Stimulated activated CD4-positive, alpha-beta T cell treated with anti-CD3 and anti-CD28 coated beads, Interleukin-2, amount 100 ng/mL, for 24 hours (primary cell): ENCODE data around the gene GPR152.

Experiments used
- DNase-seq, 2 donors: peaks; one replicate each; pipeline ENCODE4 v3.0.0-alpha.2; 2020

Gene GPR152

DNA sequence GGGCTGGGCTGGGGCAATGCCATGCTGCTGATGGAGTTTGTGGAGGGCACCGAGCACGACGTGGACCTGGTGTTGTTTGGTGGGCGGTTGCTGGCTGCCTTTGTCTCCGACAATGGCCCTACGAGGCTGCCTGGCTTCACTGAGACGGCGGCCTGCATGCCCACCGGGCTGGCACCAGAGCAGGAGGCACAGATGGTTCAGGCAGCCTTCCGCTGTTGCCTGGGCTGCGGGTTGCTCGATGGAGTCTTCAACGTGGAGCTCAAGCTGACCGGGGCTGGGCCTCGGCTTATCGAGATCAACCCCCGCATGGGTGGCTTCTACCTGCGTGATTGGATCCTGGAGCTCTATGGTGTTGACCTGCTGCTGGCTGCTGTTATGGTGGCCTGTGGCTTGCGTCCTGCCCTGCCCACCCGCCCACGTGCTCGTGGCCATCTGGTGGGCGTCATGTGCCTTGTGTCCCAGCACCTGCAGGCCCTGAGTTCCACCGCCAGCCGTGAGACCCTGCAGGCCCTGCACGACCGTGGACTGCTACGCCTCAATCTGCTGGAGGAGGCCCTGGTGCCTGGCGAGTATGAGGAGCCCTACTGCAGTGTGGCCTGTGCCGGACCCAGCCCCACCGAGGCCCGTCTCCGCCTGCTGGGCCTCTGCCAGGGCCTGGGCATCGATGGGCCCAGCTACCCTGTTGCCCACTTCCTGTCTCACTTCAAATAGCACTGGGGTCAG lies 28.5 kb downstream of the GPR152 start:
- no peak for DNase-seq

DNA sequence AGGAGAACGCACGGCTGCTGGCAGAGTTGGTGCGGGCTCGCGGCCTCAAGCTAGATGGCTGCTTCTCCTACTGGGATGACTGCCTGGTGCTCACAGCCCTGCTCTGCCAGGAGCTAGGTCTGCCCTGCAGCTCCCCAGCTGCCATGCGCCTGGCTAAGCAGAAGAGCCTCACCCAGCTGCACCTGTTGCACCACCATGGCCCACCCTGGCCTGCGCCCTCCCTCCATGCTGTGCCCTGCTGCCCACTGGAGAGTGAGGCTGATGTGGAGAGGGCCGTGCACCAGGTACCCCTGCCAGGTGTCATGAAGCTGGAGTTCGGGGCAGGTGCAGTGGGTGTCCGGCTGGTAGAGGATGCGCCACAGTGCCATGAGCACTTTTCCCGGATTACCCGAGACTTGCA lies 29.1 kb downstream of the GPR152 start:
- no peak for DNase-seq

DNA sequence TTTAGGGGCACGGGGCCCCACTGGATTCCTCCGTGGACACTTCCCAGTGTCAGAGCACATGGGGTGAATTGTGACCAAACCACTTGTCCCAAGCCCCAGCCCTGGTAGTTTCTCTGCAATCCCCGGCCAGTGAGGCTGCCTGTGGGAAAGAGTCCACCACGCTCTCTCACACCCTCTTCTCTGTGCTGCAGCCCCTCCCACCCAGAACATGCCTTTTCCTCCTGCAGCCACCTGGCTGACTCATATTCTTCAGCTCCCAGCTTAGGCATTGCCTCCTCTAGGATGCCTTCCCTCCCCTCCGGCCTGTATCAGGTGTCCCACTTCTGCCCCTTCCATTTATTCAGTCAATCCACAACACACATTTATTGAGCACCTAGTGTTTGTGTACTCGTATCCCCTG lies 29.6 kb downstream of the GPR152 start:
- DNase-seq = no peak

DNA sequence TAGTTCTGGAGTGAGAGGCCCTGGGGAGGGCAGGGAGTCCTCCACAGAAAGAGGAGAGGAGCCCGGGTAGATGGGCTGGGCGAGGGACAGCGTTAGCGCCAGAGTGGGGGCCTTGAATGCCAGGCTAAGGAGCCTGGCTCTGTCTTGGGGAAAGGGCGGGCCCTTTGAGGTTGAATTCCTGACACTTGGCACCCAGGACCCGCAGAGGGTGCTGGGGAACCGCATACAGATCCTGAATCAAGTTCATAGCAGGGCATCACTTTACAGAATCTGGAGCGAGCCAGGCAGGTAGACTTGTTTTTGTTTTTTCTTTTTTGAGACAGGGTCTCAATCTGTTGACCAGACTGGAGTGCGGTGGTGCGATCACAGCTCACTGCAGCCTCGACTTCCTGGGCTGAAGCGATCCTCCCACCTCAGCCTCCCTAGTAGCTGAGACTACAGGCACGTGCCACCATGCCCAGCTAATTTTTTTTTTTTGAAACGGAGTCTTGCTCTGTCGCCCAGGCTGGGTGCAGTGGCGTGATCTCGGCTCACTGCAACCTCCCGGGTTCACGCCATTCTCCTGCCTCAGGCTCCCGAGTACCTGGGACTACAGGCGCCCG lies 31.0 kb downstream of the GPR152 start:
- DNase-seq = no peak

DNA sequence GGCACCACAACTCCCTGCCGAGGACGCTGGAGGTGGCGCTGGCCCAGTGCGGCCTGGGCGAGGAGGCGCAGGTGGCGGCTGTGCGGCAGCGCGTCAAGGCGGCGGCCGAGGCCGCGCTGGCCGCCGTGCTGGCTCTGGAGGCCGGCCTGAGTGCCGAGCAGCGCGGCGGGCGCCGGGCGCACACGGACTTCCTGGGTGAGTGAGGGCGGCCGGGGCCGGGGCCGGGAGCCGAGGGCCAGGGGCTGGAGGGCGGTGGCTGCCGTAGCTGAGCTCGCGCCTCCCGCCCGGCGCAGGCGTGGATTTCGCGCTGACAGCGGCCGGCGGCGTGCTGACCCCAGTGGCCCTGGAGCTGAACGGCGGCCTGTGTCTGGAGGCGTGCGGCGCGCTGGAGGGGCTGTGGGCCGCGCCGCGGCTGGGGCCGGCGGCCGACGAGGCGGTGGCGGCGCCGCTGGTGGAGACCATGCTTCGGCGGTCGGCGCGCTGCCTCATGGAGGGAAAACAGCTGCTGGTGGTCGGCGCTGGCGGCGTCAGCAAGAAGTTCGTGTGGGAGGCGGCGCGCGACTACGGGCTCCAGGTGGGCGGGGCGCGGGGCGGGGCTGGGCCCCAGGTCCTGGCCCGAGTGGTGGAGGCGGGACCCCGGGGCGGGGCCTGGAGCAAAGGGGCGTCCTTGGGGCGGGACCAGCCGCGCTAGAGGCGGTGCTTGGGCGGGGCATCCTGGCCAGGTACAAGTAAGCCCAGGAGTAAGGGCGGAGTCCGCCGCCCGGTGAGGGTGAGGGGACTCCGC lies 31.7 kb downstream of the GPR152 start:
- peak; percentile 99 to 100 for DNase-seq

DNA sequence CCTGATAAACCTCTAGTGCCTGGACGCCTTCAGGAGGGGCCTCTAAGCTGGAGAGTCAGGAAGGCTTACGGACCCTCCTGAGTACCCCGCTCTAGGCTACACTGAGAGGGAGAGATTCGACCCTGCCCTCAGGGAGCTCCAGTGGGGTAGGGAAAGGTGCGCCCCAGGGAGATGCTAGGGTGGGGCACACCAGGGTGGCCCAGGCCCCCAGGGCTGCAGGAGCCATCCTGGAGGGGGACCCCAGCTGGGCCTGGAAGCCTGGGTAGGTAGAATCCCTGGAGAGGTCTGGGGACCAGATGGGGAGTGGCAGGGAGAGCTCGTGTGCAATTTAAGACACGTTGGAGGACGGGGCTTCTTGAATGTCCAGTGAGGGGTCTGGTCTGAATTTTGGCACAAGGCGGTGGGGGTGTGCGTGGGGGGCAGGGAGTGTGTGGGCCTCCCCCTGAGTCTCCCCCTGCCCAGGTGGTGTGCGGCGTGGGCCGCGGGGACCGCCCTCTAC lies 32.3 kb downstream of the GPR152 start:
- DNase-seq = peak in 1 of 2 donors; percentile 6

DNA sequence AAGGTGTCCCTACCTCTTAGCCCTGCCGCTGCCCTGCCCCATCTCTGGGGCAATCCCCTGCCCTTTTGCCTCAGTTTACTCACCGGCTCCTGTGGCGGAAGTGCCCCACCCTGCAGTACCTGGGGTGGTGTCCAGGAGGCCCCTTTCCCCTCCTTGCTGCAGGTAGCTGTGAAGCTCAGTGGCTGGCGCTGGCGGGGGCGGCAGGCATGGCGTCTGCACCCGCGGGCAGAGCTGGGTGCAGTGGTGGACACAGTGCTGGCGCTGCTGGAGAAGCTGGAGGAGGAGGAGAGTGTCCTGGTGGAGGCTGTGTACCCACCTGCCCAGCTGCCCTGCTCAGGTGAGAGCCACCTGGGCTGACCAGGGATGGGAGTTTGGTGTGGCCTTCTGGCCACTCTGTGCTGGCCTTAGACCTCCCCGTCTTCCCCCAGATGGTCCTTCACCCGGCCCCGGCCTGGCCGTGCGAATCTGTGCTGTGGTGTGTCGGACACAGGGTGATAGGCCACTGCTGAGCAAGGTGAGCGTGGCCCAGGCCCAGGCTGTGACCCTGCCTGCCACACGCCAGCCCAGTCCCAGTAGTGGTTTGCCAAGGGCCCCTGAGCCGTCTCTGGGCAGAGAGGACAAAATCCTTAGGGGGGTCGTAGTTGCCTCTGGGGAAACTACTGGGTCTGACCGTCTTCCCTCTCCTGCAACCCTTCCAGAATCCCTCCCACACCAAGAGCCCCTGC lies 33.0 kb downstream of the GPR152 start:
- peak in 1 of 2 donors; percentile 13 for DNase-seq

DNA sequence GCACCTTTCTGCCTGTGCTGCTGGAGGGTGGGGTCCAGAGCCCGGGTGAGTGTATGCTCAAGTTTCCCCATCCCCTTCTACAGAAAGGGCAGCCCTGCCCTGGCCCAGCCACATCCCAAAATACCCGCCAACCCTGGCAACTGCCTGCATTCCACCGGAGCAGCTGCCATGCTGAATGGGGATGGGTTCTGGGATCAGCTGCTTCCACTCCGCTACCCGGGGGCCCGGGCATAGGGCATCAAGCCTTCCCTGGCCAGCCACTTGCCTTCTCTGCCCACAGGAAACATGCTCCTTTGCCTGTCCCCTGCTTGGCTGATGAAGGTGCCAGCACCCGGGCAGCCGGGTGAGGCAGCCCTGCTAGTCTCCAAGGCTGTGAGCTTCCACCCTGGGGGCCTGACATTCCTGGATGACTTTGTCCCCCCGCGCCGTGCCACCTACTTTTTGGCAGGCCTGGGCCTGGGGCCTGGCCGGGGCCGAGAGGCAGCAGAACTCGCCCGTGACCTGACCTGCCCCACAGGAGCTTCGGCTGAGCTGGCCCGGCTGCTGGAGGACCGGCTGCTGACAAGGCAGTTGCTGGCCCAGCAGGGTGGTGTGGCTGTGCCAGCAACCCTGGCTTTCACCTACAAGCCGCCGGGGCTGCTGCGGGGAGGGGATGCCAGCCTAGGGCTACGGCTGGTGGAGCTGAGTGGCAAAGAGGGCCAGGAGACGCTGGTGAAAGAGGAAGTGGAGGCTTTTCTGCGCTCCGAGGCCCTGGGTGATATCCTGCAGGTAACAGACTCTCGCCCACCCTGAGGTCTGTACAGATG lies 33.9 kb downstream of the GPR152 start:
- peak in 1 of 2 donors; percentile 40 for DNase-seq

DNA sequence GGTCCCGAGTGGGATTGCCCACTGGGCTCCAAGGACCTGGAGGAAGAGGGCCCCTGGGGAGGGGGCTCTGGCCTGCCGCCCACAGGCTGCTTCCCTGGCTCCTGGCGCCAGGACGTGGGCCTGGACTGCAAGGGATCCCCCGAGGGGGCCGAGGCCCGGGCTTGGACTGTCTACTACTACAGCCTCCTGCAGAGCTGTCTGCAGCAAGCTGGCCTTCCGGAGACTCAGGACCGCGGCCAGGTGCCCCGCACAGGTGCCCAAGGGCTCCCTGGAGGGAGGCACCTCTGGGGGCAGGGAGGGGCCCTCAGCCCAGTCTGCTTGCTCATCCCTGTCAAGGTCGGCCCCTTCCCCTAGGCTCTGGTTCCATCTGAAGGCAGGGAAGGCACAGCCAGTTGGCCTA lies 35.1 kb downstream of the GPR152 start:
- DNase-seq = no peak

DNA sequence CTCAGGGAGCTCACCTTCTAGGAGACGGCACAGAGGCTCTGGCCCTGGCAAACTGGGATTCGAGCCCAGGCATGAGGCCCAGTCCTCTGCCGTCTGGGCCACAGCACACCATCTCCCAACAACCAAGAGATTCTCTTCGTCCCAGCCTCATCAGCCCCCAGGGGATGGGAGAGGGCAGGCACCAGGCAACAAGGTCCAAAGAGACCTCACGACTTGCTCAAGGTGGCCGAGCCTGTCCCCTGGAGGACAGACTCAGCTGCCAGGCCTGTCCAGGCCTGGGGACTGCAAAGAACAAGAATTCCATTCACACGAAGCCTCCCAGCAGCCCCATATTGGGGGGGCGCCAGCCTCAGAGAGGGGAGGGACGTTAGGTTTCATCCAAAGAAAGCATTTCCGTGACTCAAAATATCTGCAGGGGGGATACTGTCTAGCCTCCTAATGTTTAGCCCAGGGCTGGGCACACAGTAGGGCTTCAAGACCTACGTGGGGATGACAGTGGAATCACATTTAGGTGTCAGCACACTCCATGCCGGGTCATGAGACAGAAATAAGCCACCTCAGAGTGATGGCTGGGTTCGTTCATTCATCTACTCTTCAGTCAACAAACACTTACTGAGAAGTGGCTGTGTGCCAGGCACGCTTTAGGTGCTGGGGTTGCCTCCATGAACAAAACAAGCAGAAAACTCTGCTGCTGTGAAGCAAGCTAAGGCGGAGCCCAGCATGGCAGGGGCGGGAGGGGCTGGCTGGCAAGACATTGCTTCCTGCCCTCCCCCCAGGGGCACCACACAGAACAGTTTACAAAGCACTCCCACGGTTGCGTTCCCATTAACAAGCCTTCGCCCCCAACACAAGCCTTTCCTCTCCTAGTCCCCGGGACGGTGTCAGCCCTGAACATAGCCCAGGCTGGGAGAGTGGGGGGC lies 35.9 kb downstream of the GPR152 start:
- peak; percentile 49 to 64 for DNase-seq

DNA sequence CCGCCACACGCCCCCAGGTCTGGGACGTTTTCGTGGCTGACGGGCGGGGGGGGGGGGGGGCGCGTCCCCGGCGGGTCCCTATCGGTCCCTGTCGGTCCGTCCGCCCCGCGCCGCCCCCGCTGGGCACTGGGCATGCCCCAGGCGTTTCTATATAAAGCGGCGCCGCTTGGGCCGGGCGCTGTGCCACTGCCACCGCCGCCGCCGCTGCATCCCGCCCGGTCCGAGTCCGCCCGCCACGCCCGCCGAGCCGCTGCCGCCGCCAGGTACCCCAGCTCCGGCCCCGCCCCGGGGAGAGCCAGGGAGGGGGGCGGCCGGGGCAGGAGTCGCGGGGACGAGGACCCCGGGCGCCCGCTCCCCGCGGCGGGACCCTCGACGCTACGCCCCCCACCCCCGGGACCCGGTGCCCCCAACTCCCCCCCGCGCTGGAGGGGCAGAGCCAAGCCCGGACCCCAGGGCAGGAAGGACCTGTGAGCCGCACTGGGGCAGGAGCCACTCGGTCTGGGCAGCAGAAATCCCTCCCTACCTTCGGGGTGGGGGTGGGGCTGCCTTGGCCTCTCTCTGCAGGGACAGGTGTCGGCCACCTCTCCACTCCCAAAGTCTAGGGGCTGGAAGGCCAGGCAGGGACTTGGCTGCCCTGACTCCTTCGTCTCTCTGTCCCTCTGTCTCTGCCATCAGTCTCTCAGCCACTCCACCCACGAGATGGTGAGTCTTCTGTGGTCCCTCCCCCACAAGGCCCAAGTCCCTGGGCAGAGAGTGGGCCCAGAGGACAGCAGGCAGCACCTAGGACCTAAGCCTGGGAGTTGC lies 36.8 kb downstream of the GPR152 start, which contains the start of gene CARNS1:
Gene CARNS1, plus strand, starts transcription at position 178 of the 804 bp plus-strand sequence. Its CDS starts 522 bp downstream, at position 700.
- DNase-seq = peak in 1 of 2 donors; percentile 38

DNA sequence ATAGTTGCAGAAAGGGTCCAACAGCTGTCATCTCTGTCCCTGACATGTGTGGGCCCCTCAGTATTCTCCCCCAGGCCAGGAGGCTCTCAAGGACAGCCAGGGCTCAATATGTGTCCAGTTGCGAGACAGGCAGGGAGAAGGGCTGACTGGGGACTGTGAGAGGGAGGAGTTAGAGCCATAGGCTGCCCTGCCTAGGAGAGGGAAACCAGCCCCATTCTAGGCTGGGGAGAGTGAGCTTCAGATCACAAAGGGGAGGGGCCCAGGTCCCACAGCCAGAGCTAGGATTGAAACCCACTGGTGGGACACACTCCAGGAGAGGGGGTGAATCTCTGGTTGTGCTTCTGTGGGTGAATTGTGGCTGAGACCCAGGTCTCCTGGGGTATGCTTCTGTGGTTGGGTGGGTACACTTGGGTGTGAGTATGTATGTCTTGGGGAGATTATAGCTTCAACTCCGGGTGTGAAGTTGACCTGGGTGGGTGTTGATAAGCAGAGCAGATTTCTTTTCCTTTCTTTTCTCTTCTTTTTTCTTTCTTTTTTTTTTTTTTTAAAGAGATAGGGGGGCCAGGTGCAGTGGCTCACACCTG lies 39.2 kb downstream of the GPR152 start:
- no peak for DNase-seq

DNA sequence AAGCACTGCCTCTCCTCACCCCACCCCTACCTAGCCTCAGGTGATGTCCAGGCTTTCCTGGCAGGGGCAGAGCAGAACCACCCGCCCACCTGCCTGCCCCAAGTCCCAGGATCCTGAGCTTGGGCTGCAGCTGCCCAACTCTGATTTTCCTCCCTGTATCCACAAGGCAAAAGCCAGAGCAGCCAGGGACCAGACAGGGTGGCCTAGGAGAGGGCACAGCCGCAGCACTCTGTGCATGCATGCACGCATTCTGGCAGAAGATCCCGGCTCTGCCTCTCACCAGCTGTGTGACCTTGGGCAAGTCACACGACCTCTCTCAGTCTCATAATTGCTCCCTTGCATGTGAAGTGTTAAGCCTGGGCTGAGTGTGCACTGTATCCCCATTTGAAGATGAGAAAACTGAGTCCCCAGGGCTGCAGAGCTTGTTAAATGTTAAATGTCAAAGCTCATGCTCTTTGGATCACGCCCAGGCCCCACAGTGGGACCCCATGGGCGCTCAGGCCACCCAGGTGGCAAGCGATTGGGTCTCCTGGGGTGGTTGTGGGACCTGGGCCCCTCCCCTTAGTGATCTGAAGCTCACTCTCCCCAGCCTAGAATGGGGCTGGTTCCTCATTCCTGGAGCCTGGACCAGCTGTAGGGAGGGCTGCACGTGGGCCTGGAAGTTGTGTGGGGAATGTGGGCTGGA lies 39.9 kb downstream of the GPR152 start:
- DNase-seq = no peak

DNA sequence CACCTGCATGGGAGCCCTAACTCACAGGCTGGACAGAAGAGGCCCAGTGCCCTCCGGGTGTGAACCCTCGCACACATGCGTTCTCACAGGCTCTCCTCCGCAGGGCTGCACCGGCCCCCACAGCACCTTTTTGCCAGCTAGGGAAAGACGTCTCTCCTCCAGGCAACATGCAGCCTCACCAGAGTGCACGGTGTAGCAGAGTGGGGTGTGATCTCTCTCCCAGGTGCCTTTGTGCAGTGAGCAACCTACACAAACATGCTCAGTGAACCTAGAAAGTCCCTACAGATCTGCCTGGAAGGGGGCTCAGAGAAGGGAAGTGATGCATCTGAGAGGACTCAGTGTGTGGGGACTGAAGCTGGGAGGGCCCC lies 40.8 kb downstream of the GPR152 start:
- DNase-seq = peak in 1 of 2 donors; percentile 22

DNA sequence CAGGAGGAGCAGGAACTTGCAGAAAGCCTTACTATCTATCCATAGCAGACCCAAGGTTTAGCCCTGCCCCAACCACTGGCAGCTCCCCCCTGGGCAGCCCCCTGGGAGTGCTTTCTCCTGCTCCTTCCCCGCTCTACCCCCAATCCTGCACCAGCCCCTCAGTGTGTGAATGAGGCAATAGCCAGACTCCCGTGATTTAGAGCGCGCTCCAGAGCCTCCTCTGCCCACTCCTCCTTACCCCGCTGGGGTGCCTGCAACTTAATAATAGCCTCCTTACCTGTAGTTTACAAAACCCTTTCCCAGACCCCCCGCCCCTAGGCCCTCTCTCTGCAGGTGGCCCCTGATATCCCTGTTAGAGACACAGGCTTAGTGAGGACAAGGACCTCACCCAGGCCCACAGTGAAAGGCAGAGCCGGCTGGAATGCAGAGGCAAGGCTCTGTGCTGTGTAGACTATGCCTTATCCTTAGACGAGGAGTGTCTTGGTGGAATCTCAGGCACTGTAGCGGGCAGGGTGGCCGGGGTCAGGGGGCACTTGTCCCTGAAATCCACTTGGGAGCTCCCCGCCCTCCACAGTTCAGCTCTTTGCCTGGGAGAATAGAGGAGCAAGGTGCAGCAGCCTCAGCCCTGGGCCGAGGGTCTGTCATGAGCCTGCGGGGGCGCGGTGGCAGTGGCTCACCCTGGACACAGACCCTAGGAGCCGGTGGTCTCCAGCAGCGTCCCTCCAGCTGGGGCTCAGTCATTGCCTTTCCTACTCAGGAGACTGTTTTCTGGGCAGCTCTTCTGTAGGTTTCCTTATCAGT lies 41.3 kb downstream of the GPR152 start:
- DNase-seq = no peak

DNA sequence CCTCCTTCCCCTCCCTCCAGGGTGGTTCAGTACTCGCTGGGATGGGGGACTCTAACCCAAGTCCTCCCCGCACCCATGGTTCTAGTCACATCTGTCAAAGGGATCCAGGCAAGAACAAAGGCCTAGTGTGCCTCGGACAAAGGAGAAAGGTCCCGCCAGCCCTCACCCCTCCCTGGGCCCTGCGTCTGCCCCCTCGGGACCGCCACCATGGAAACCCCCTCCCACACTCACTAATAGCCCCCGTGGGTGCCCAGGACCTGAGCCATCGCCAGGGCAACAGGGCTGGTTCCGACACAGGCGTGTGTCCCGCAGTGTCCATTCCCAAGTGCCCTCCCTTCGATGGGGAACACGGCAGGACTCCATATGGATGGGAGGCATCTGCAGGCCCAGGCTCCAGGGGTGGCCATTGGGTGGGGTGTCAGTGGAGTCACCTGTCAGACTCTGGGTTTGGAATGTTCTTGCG lies 42.1 kb downstream of the GPR152 start:
- DNase-seq = no peak

DNA sequence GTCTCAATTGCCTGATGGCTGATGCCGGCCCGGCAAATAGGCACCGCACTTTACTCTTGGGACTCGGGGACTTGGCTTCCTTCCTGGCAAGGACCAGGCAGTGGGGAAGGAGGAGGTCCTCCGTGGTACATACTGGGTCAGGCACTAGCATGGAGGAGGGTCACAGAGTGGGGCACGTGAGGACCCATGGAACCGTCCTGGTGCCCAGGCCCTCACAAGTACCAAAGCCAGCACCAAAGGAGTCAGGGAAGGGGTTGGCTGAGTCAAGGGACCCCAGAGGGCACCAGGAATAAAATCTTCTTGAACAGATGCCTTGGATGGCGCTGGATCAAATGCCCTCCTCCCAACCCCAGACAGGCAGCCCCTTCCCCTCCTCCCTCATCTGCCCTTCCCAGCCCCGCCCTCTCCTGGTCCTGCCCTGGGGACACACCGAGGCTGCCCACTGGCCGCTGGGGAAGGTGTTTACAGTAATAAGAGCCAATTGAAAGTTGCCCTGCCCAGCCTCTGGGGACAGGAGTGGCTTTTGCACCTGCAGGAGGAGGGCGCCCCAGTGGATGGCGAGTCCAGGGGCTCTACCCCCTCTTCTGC lies 42.7 kb downstream of the GPR152 start:
- DNase-seq = peak in 1 of 2 donors; percentile 37

DNA sequence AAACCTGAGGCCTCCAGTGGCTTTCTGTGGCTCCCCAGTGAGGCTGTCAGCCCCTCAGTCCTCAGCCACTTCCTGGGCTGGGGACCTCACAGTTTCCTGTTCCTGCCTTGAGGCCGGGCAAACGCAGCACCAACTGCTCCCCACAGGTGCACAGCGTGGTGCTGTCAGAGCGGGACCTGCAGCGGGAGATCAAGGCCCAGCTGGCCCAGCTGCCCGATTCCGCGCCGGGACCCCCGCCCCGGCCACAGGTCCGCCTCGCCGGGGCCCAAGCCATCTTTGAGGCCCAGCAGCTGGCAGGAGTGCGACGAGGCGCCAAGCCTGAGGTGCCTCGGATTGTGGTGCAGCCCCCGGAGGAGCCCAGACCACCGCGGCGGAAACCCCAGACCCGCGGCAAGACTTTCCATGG lies 43.3 kb downstream of the GPR152 start:
- peak; percentile 63 to 74 for DNase-seq
